GM10248 (cell line): ENCODE data around the gene COQ8A.

Source experiments
- CTCF ChIA-PET: fragments of 300-600 bp; sonication (Branson Sonifier 250); formaldehyde crosslinking; extraction: SDS; loops from one replicate; lab custom pipeline; 2021; ENCODE audit warnings: antibody characterized with exemption; lab: Yijun Ruan, JAX
- POLR2A ChIA-PET: fragments of 350-650 bp; sonication (Branson Sonifier 250); formaldehyde crosslinking; extraction: SDS; loops from one replicate; lab custom pipeline; 2020; ENCODE audit warnings: antibody characterized with exemption; lab: Yijun Ruan, JAX
- DNase-seq: peaks from one replicate; pipeline ENCODE4 v3.0.0; 2012; ENCODE audit errors: extremely low spot score
- CTCF ChIP-seq: IDR thresholded peaks from 2 replicates; pipeline ENCODE4 v1.5.1; 2012; ENCODE audit warnings: mild to moderate bottlenecking, low read depth; ENCODE audit errors: extremely low read depth, missing control alignments, control extremely low read depth

Gene COQ8A

DNA sequence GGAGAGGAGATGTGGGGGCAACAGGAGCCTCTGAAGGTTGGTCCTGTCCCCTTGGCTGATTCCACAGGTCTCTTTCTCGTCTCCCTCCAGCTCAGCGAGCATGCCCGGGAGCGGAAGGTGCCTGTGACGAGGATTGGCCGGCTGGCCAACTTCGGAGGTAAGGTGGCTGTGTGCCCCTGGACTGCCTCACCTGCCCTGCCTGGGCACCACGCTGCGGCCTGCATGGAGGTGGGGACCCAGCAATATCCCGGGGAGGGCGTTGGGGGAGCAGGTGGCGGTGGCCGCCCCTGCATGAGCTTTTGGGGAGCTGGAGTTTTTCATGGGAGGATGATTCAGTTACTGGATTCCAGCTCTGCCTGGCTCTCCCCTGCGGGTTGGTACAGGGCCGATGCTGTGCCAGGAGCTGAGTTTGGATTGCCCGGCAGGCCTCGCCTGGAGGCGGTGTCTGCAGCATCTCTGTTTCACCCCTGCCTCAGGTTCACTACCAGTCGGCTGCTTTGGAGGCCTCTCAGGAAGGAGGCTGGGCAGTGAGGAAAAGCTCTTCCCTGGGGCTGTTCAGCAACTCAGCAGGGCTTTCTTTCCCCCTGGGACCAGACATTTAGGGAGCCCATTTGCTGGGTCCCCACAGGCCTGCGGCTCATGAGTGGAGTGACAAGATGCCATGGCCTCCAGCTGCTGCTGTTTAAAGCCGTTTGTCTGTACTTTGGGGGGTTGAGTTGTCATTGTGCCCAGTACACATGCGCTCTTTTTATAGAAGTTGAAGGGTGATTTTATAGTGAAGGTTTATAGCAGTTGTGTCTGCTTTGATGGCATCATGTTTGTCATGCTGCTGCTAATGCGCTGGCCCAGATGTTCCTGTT is 25.7 kb downstream of the COQ8A start:
- TF ChIP-seq CTCF = no peak
- no peak for DNase-seq
- CTCF ChIA-PET = interaction anchor here (1.0 to 1.6 kb wide), 2 partner anchors 16 to 23 kb away, joined by 3 to 4 read pairs; no protein-coding TSS in a partner anchor
- POLR2A ChIA-PET = no interaction called here

DNA sequence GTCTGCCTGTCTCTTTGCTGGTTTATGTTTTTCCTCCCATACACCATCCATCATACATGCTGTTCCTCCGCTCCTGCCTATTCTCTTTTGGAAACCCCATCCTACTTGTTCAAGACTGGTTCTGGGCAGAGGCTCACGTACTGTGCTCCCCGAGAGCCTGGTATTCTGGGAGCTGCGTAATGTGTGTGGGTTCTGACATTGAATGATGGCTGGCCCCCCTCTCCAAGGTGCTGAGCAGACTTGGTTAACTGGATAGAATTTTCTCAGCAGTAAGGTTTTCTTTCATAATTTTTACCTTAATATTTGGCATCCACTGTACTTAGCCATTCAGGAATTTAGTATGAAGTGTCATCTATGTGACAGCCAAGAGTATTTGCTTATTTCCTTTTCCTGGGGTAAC is 26.6 kb downstream of the COQ8A start:
- DNase-seq = no peak
- TF ChIP-seq CTCF = no peak
- ChIA-PET CTCF (interaction anchor here (0.8 kb wide), 1 partner anchor 13 kb away, joined by 3 read pairs; no protein-coding TSS in a partner anchor), POLR2A (no interaction called here)

GRCh38 chr1:226967665-226968064 is 27.6 kb downstream of the COQ8A start:
- TF ChIP-seq CTCF = no peak
- DNase-seq = no peak
- CTCF ChIA-PET = interaction anchor here (0.8 kb wide), 1 partner anchor 12 kb away, joined by 3 read pairs; no protein-coding TSS in a partner anchor
- POLR2A ChIA-PET = no interaction called here

GRCh38 chr1:226971765-226972164 is 31.7 kb downstream of the COQ8A start:
- no peak for DNase-seq
- ChIA-PET CTCF (no interaction called here), POLR2A (no interaction called here)
- no peak for TF ChIP-seq CTCF

DNA sequence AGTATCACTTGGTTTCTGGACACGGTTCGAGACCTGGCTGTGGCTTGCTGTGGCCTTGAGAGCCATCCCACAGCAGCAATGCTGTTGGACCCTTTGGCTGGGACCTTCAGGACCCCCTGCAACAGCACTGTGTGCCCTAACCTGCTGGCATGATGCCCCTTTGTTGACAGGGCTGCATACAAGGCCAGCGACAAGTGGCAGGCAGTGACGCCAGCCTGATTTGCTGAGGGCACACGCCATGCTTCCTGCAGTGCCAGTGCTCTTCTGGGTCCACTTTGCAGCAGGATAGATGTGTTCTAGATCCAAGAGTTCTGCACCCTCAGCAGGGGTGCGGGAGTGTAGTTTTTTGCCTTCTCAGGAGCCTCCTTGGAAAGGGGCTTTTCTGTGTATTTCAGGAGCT is 32.8 kb downstream of the COQ8A start:
- DNase-seq = no peak
- POLR2A ChIA-PET = no interaction called here
- CTCF ChIA-PET = no interaction called here
- no peak for TF ChIP-seq CTCF

DNA sequence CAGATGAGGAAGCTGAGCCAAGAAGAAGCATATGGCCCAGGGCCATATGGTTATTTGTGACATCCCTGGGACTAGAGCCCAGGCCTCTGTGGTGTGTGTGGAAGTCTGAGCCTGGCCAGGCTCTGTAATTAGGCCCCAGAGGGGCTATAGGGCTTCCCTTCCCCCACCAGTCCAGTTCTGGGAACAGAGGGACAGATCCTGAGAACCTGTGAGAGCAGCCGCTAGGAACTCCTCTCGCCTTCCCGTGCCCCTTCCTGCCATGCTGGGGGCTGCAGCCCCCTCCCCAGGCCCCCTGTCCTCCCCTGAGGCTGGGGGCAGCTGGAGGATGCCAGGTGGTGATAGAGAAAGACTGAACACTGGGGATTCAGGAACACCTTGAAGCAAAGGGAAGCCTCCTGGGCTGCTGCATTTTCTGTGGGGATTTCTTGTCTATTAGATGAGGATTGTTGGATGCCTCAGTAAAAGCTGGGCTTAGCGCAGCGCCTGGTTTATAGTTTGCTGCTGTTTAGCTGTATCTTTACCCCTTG is 33.3 kb downstream of the COQ8A start:
- POLR2A ChIA-PET = no interaction called here
- no peak for DNase-seq
- CTCF ChIA-PET = no interaction called here
- no peak for TF ChIP-seq CTCF
